GM19455 (cell line): Measurements from ENCODE around the gene SLC1A6.
"Not testable (repeated sequence)": the region's sequence is repeated elsewhere in the genome, so short reads cannot be mapped to it uniquely, and the experiment has no call there.

Experiments used
- ATAC-seq: cut with Tn5 transposase; IDR thresholded peaks from one replicate; pipeline ENCODE4 v1.9.1; 2021; ENCODE audit not compliant: unreplicated experiment

SLC1A6 gene

GRCh38 chr19:14959263-14959662, 20.4 kb downstream of the SLC1A6 start:
- no peak for ATAC-seq

- no peak for ATAC-seq
These were observed 22.2 kb downstream of the SLC1A6 start for GRCh38 chr19:14957464-14957863.

DNA sequence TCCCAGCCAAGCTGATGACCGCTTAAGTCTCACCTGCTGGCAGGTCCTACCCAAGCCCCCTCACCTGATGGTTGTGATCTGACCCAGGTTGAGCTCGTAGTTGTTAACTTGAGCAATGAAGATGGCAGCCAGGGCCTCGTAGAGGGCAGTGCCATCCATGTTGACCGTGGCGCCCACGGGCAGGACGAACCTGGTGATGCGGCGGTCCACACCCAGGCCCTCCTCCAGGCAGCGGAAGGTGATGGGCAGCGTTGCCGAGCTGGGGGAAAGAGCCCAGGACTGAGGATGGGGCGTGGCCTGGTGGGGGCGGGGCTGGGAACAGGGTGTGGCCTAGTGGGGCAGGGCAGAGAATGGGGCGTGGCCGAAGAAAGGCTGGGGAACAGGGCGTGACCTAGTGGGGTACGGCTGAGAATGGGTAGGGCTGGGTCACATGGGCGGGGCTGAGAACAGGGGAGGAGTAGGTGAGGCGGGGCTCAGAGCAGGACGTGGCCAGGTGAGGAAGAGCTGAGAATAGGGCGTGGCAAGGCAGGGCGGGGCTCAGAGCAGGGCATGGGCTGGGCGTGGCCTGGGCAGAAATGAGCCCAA, 25.5 kb downstream of the SLC1A6 start:
- no peak for ATAC-seq

- no peak for ATAC-seq
These were observed 26.9 kb downstream of the SLC1A6 start for GRCh38 chr19:14952767-14953166.

DNA sequence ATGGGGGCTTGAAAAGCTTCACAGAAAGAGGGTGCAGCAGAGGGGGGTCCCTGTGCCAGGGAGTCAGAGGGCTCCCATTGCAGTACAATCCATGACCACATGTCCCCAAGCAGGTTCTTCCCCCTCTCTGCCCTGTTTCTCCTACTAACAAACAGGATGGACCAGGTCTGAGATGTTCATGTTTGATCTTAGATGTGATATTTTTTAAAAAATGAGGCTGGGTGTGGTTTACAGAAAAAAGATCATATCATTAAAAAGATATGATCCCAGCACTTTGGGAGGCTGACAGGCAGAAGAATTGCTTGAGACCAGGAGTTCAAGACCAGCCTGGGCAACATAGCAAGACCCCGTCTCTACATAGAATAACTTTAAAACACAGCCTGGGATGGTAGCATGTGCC, 29.2 kb downstream of the SLC1A6 start:
- no peak for ATAC-seq

DNA sequence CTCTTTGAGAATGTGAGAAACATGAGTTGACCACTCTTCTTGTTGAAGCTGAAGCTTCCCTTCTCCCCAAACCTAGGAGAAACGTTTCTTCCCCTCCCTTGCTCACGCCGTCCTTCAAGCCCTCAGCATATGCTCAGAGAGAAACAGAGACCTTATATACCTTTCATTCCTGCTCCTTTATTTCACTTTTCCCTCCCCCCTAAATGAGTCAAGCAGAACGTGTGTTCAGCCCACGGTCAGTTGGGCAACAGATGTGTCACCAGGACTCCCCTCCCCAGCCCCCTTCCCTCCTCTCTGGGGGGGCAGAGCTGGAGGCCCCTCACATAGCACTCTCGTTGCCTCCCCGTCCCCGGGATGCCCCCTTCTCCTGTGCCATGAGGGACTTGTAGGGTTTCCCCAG, 29.8 kb downstream of the SLC1A6 start:
- no peak for ATAC-seq

DNA sequence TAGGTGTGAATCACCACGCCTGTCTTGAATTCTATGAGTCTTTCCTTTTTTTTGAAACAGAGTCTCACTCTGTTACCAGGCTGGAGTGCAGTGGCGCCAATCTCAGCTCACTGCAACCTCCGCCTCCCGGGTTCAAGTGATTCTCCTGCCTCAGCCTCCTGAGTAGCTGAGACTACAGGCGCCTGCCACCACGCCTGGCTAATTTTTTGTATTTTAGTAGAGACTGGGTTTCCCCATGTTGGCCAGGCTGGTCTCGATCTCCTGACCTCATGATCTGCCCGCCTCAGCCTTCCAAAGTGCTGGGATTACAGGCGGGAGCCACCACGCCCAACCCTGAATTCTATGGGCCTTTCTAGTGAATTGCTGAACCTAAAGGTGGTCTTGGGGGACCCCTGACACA, 30.3 kb downstream of the SLC1A6 start:
- not testable (repeated sequence) for ATAC-seq

GRCh38 chr19:14944456-14944855, 35.2 kb downstream of the SLC1A6 start:
- no peak for ATAC-seq

- ATAC-seq, result no peak
These were observed 36.1 kb downstream of the SLC1A6 start for GRCh38 chr19:14943601-14944000.

DNA sequence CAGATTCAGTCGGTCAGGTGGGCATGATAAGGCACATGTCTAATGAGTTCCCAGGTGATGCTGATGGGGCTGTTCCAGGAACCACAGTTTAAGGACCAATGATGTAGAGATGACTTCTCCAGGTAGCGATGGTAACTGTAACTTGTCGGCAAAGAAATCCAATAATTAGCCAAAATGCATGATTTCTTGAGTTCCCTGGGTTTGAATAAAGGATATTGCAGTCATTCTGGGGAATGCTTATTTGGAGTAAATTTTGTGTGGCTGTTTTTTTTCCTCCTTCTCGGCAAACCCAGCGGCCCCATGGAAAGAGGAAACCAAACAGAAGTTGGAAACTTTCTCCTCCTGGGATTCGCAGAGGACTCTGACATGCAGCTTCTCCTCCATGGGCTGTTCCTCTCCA, 38.5 kb downstream of the SLC1A6 start, which contains the start of gene OR7C2:
Gene OR7C2 (plus strand): TSS at position 301 of the 400 bp plus-strand sequence. CDS start 0 bp downstream, at position 301.
- ATAC-seq, result no peak

DNA sequence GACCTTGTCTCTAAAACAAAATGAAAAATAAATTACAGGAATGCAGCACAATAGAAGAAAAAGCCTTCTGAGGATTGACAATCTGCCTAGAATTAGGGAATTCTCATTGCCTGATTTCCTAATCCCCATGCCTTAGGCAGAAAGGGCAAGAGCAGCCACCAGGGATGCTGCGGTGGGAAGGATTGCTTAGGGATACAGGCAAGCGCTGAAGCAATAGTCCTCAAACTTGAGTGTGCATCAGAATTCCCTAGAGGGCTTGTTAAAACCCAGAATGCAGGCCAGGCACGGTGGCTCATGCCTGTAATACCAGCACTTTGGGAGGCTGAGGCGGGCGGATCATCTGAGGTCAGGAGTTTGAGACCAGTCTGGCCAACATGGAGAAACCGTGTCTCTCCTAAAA, 39.4 kb downstream of the SLC1A6 start:
- ATAC-seq, result no peak

DNA sequence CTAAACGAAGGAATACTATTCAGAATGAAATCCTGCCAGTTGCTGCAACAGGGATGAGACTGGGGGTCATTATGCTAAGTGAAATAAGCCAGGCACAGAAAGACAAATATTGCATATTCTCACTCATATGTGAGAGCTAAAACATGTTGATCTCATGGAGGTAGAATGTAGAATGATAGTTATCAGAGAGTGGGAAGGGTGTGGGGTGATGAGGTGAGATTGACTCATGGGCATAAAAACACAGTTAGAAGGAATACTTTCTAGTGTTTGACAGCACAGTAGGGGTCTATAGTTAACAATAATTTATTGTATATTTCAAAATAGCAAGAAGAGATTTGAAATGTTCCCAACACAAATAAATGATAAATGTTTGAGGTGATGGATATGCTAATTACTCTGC, 46.2 kb downstream of the SLC1A6 start:
- ATAC-seq, result no peak

DNA sequence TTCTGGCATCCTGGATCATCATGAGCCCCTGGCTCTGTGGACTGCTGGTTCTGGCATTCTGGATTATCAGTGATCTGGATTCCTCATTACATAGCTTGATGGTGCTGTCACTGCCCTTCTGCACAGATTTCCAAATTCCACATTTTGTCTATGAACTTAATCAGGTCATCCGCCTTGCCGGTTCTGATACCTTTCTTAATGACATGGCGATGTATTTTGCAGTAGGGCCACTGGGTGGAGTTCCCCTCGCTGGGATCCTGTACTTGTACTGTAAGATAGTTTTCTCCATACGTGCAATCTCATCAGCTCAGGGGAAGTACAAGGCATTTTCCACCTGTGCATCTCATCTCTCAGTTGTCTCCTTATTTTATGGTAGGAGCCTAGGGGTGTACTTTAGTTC, 62.8 kb downstream of the SLC1A6 start:
- no peak for ATAC-seq

DNA sequence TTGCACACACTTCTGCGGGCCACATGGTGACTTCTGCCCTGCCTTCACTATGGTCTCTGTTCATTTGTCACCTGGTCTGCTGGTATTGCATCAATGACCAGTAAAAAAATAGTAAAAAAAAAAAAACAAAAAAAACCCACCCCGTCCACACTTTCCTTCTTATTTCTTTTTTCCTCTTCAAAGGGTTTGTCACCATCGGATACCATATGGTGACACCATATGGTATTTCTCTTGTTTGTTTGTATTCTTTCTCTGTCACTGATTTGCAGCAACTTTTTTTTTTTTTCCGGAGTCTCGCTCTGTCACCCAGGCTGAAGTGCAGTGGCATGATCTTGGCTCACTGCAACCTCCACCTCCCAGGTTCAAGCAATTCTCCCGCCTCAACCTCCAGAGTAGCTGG, 64.5 kb downstream of the SLC1A6 start:
- ATAC-seq, result no peak

GRCh38 chr19:14906711-14907110, 73.0 kb downstream of the SLC1A6 start:
- no peak for ATAC-seq

DNA sequence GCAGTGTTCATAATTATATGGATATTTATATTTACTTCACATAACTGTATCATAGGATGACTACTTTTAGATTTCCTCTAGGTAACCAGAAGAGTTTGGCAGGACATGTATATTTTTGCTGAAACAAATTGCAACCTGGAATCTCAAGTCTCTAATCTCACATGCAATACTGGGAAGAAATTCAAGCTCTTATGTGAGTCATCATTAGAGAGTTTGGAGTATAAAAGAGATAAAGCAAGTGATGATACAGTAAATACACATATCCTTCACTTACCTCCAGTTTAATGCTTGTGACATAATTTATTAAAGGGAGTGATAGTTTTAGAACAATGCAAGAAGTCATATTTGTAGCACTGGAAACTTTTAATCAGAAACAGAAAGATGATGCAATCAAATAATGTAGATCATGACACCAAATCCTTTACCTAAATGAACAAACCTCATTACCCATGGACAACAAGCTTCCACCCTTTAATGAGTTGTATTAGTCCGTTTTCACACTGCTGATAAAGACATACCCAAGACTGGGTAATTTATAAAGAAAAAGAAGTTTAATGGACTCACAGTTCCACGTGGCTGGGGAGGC, 77.9 kb downstream of the SLC1A6 start:
- ATAC-seq, result no peak
